Neural cell (in vitro differentiated cells): ENCODE measurements around the gene FFAR2. TPM values are rescaled to one million over a fixed set of nuclear protein-coding genes. Genes with fewer than 3 reads are reported as not detected.

ENCODE experiments used
- H2AFZ ChIP-seq: fragments of 200-600, 300-800 bp; sonication (generic), shearing (Covaris generic); 2 replicates; pipeline ENCODE4 v1.6.0; 2014; ENCODE audit warnings: low read depth, mild to moderate bottlenecking, antibody characterized with exemption, low read length, moderate library complexity
- H3F3A ChIP-seq: fragments of 200-600 bp; shearing (Covaris generic); 2 replicates; pipeline ENCODE4 v1.6.1; 2016; ENCODE audit warnings: mild to moderate bottlenecking, moderate library complexity, mixed read lengths, antibody characterized with exemption, low read length; ENCODE audit not compliant: insufficient read depth, poor library complexity, severe bottlenecking
- H3K27ac ChIP-seq: fragments of 200-600, 300-800 bp; sonication (generic), shearing (Covaris generic); 2 replicates; pipeline ENCODE4 v1.5.1; 2014; ENCODE audit warnings: mild to moderate bottlenecking, low read length, moderate library complexity
- H3K27me3 ChIP-seq: fragments of 300-800, 200-600 bp; sonication (generic), shearing (Covaris generic); 2 replicates; pipeline ENCODE4 v1.6.0; 2014; ENCODE audit warnings: mild to moderate bottlenecking, low read depth, low read length, moderate library complexity; ENCODE audit not compliant: insufficient read depth
- H3K36me3 ChIP-seq: fragments of 300-800, 200-600 bp; sonication (generic), shearing (Covaris generic); 2 replicates; pipeline ENCODE4 v1.5.1; 2014; ENCODE audit warnings: mild to moderate bottlenecking, antibody characterized with exemption, low read length, moderate library complexity; ENCODE audit not compliant: insufficient read depth
- H3K4me2 ChIP-seq: fragments of 300-800, 200-600 bp; sonication (generic), shearing (Covaris generic); 2 replicates; pipeline ENCODE4 v1.6.0; 2014; ENCODE audit warnings: mild to moderate bottlenecking, low read length
- H3K4me3 ChIP-seq: fragments of 300-800, 200-600 bp; sonication (generic), shearing (Covaris generic); 2 replicates; pipeline ENCODE4 v1.5.1; 2014; ENCODE audit warnings: mild to moderate bottlenecking, low read length, moderate library complexity
- H3K79me2 ChIP-seq: fragments of 200-600 bp; shearing (Covaris generic); replicated peaks from 2 replicates; pipeline ENCODE4 v1.6.0; 2014; ENCODE audit warnings: mild to moderate bottlenecking, low read length, moderate library complexity; ENCODE audit not compliant: insufficient read depth
- H3K9ac ChIP-seq: fragments of 300-800, 200-600 bp; sonication (generic), shearing (Covaris generic); 2 replicates; pipeline ENCODE4 v1.6.1; 2016; ENCODE audit warnings: mild to moderate bottlenecking, low read length, mixed read lengths
- H3K9me2 ChIP-seq: fragments of 200-600 bp; shearing (Covaris generic); 2 replicates; pipeline ENCODE4 v1.6.1; 2016; ENCODE audit warnings: mild to moderate bottlenecking, low read length, mixed read lengths; ENCODE audit not compliant: insufficient read depth
- H3K9me3 ChIP-seq: fragments of 200-600, 300-800 bp; sonication (generic), shearing (Covaris generic); 2 replicates; pipeline ENCODE4 v1.6.1; 2016; ENCODE audit warnings: mild to moderate bottlenecking, mixed run types, low read length, moderate library complexity, mixed read lengths
- H4K20me1 ChIP-seq: fragments of 200-600 bp; shearing (Covaris generic); 2 replicates; pipeline ENCODE4 v1.6.1; 2016; ENCODE audit warnings: mild to moderate bottlenecking, mixed run types; ENCODE audit not compliant: insufficient read depth
- EP300 ChIP-seq: fragments of 450-650 bp; conservative IDR thresholded peaks from 2 replicates; pipeline ENCODE4 v1.6.1; 2014; ENCODE audit warnings: antibody characterized with exemption, mild to moderate bottlenecking, moderate library complexity; ENCODE audit not compliant: poor library complexity, severe bottlenecking
- EZH2 ChIP-seq: fragments of 200-600, 300-800 bp; shearing (Covaris generic), sonication (generic); IDR thresholded peaks from 2 replicates; pipeline ENCODE4 v1.6.1; 2014; ENCODE audit warnings: antibody characterized with exemption, low read length, borderline replicate concordance, mild to moderate bottlenecking; ENCODE audit not compliant: insufficient read depth, poor library complexity, severe bottlenecking
- MXI1 ChIP-seq: fragments of 450-650 bp; conservative IDR thresholded peaks from 2 replicates; pipeline ENCODE4 v1.6.1; 2014; ENCODE audit warnings: antibody characterized with exemption, mild to moderate bottlenecking; ENCODE audit not compliant: poor library complexity, severe bottlenecking
- POLR2AphosphoS5 ChIP-seq: IDR thresholded peaks from 2 replicates; pipeline ENCODE4 v1.6.1; 2012
- RAD21 ChIP-seq: fragments of 450-650 bp; conservative IDR thresholded peaks from 2 replicates; pipeline ENCODE4 v1.6.1; 2014; ENCODE audit warnings: antibody characterized with exemption, mild to moderate bottlenecking, moderate library complexity
- SMC3 ChIP-seq: fragments of 450-650 bp; conservative IDR thresholded peaks from 2 replicates; pipeline ENCODE4 v1.6.1; 2014; ENCODE audit warnings: antibody characterized with exemption, mild to moderate bottlenecking, moderate library complexity; ENCODE audit not compliant: poor library complexity
- TAF1 ChIP-seq: IDR thresholded peaks from 2 replicates; pipeline ENCODE4 v1.6.1; 2012; ENCODE audit warnings: low read depth
- polyA plus RNA-seq: library from polyadenylated mRNA; depleted of rRNA; stranded (reverse); fragments of >200 nt; gene quantifications from 2 replicates; pipeline ENCODE4 v1.2.3, GENCODE V29; 2014
- TF ChIP-seq, protein P1 (sequence below): fragments of 450-650 bp; IDR thresholded peaks from 2 replicates; pipeline ENCODE4 v1.5.1; 2014; ENCODE audit warnings: antibody characterized with exemption, mild to moderate bottlenecking, moderate library complexity; ENCODE audit not compliant: poor library complexity, severe bottlenecking
- TF ChIP-seq, protein P2 (sequence below): IDR thresholded peaks from 2 replicates; pipeline ENCODE4 v1.6.1; 2012; ENCODE audit warnings: borderline replicate concordance

FFAR2 gene
- polyA plus RNA-seq, 1 donor from 2014 or later: not detected

DNA sequence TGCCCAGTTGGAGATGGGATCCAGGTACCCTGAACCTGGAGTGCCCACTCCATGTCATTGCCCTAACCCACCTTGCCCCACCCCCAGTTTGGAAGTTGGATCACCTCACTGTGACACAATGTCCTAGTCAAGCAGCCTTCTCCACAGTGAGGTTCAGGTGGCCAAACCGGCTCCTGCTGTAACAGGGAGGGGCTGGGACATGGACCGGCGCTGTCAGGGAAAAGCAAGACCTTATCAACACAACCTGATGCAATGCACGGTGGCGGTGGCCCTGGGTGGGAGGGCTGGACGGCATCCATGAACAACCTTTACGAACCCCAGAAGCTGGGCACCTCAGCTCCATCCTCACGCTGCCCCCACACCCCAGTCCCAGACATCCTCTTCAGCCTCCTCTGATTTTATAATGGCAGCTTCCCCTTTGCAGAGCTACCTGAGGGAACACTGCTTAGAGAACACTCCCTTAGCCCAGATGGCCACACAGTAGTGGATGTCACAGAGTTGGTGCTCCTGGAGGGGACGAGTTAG lies 43.8 kb downstream of the FFAR2 start:
- Histone ChIP-seq H4K20me1 (no peaks in the 10 kb centered on the region), H3K27me3 (no peaks in the 10 kb centered on the region), H3K4me2 (no peak overlapping the region), H3K9me3 (no peaks in the 10 kb centered on the region), H3K27ac (no peak overlapping the region), H3K36me3 (no peaks in the 10 kb centered on the region), H3F3A (no peaks in the 10 kb centered on the region), H3K79me2 (no peaks in the 10 kb centered on the region), H3K9me2 (no peaks in the 10 kb centered on the region), H3K4me3 (no peak overlapping the region), H2AFZ (no peak overlapping the region), H3K9ac (no peak overlapping the region)
- TF ChIP-seq EZH2 (no peak), RAD21 (no peak), TAF1 (no peak), POLR2AphosphoS5 (no peak), EP300 (no peak), SMC3 (no peak), MXI1 (no peak)
- TF ChIP-seq, protein P1, sequence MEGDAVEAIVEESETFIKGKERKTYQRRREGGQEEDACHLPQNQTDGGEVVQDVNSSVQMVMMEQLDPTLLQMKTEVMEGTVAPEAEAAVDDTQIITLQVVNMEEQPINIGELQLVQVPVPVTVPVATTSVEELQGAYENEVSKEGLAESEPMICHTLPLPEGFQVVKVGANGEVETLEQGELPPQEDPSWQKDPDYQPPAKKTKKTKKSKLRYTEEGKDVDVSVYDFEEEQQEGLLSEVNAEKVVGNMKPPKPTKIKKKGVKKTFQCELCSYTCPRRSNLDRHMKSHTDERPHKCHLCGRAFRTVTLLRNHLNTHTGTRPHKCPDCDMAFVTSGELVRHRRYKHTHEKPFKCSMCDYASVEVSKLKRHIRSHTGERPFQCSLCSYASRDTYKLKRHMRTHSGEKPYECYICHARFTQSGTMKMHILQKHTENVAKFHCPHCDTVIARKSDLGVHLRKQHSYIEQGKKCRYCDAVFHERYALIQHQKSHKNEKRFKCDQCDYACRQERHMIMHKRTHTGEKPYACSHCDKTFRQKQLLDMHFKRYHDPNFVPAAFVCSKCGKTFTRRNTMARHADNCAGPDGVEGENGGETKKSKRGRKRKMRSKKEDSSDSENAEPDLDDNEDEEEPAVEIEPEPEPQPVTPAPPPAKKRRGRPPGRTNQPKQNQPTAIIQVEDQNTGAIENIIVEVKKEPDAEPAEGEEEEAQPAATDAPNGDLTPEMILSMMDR: no peak
- TF ChIP-seq, protein P2, sequence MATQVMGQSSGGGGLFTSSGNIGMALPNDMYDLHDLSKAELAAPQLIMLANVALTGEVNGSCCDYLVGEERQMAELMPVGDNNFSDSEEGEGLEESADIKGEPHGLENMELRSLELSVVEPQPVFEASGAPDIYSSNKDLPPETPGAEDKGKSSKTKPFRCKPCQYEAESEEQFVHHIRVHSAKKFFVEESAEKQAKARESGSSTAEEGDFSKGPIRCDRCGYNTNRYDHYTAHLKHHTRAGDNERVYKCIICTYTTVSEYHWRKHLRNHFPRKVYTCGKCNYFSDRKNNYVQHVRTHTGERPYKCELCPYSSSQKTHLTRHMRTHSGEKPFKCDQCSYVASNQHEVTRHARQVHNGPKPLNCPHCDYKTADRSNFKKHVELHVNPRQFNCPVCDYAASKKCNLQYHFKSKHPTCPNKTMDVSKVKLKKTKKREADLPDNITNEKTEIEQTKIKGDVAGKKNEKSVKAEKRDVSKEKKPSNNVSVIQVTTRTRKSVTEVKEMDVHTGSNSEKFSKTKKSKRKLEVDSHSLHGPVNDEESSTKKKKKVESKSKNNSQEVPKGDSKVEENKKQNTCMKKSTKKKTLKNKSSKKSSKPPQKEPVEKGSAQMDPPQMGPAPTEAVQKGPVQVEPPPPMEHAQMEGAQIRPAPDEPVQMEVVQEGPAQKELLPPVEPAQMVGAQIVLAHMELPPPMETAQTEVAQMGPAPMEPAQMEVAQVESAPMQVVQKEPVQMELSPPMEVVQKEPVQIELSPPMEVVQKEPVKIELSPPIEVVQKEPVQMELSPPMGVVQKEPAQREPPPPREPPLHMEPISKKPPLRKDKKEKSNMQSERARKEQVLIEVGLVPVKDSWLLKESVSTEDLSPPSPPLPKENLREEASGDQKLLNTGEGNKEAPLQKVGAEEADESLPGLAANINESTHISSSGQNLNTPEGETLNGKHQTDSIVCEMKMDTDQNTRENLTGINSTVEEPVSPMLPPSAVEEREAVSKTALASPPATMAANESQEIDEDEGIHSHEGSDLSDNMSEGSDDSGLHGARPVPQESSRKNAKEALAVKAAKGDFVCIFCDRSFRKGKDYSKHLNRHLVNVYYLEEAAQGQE: no peak

DNA sequence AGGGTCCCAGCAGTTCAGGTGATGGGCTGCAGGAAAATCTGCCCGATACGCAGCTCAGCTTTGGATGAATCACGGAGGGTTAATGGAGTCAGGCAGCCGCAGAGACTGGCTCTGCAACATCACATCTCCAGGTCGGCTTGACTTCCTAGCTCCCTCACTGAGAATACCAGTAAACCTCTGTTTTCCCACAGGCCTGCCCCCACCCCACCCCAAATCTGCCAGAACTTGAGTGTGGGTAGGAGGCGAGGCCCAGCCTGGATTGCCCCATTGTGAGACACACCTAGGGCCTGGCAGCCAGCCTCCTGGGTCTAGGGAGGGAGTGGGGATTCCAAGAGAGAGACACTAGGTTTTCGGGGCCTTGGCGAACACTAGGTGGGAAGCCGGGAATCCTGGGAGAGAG lies 45.9 kb downstream of the FFAR2 start:
- Histone ChIP-seq H3K4me3 (no peak overlapping the region), H3K9me2 (no peaks in the 10 kb centered on the region), H2AFZ (no peak overlapping the region), H3K9ac (no peak overlapping the region), H3K27ac (no peak overlapping the region), H3K9me3 (no peaks in the 10 kb centered on the region), H3K27me3 (no peaks in the 10 kb centered on the region), H3K36me3 (no peaks in the 10 kb centered on the region), H3K4me2 (no peak overlapping the region), H4K20me1 (no peaks in the 10 kb centered on the region), H3F3A (no peaks in the 10 kb centered on the region), H3K79me2 (no peaks in the 10 kb centered on the region)
- TF ChIP-seq MXI1: no peak
- TF ChIP-seq, protein P1: no peak
